ENCODE results near the gene ZYX.

- TF ChIP-seq CTCF (IDR thresholded peaks at IDR 0.05) (no peak), EZH2 (IDR thresholded peaks at IDR 0.05; ENCODE audit: borderline replicate concordance, insufficient read depth, low read depth, low read length, poor library complexity, severe bottlenecking) (no peak)
These were observed 11.2 kb upstream of the ZYX start for GRCh38 chr7:143369678-143370651.
